Prostate gland (tissue), 2 donors: ENCODE data around the gene IGSF9.

Experiments used
- CTCF ChIP-seq, 4 experiments: fragments of 200-600 bp in 2 of 4; fragments of 450-650 bp in 2 of 4; sonication (generic) in 2 of 4; IDR thresholded peaks; 1 replicate in 3 of 4; 2 replicates in 1 of 4; pipeline ENCODE4 v1.5.1; 2016 to 2019; ENCODE audit warnings: antibody characterized with exemption in 4 of 4, mild to moderate bottlenecking in 2 of 4, moderate library complexity in 2 of 4
- POLR2A ChIP-seq: fragments of 450-650 bp; IDR thresholded peaks from one replicate; pipeline ENCODE4 v1.6.1; 2016; ENCODE audit warnings: antibody characterized with exemption, mild to moderate bottlenecking

DNA sequence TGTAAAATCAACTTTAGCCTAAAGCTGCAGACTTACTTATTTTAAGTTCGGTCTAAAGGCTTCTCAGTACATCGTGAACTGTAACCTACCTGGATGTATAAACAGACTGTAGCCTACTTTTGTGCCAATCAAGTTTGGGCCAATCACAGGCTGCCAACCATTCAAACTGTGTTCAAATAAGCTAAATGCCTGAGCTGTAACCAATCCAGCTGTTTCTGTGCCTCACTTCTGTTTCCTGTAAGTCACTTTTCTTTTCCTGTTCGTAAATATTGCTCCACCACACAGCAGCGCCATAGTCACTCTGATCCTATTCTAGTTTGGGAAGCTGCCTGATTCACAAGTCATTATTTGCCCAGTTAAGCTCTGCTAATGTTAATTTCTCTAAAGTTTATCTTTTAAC is 46.1 kb upstream of the IGSF9 start:
- no peak for TF ChIP-seq CTCF (IDR thresholded peaks at IDR 0.05)
- no peak for TF ChIP-seq POLR2A
